A673 (cell line): ENCODE results near the gene IFNLR1. TPM values are rescaled to one million over a fixed set of nuclear protein-coding genes. Genes with fewer than 3 reads are reported as not detected.

ENCODE experiments used
- BruUV-seq: library from RNA; stranded (reverse); fragments of 400-500 nt; replicated peaks from 2 replicates; lab custom pipeline; 2021; lab: Mats Ljungman, UMichigan
- CTCF ChIA-PET: fragments of 300-600 bp; sonication (Branson Sonifier 250); formaldehyde crosslinking; loops from one replicate; lab custom pipeline; 2022; ENCODE audit warnings: antibody characterized with exemption; lab: Charles Lee
- POLR2A ChIA-PET: fragments of 300-600 bp; sonication (Branson Sonifier 250); formaldehyde crosslinking; loops from one replicate; lab custom pipeline; 2022; ENCODE audit warnings: antibody characterized with exemption; ENCODE audit not compliant: low non-redundant PET; lab: Charles Lee
- DNase-seq: peaks from one replicate; pipeline ENCODE4 v3.0.0-alpha.2; 2015; ENCODE audit warnings: low spot score
- H3K27ac ChIP-seq: fragments of 200-600 bp; sonication (generic); 2 replicates; pipeline ENCODE4 v1.5.1; 2016; ENCODE audit warnings: mixed run types, low read depth, mild to moderate bottlenecking, mixed read lengths, antibody characterized with exemption, low read length; ENCODE audit not compliant: poor library complexity, severe bottlenecking
- H3K27me3 ChIP-seq: fragments of 200-600 bp; sonication (generic); replicated peaks from 2 replicates; pipeline ENCODE4 v1.6.1; 2017; ENCODE audit warnings: mixed run types, low read depth, mild to moderate bottlenecking, mixed read lengths, antibody characterized with exemption, low read length; ENCODE audit not compliant: insufficient read depth, poor library complexity
- H3K36me3 ChIP-seq: fragments of 200-600 bp; sonication (generic); 2 replicates; pipeline ENCODE4 v1.6.1; 2016; ENCODE audit warnings: mixed run types, mild to moderate bottlenecking, mixed read lengths, antibody characterized with exemption, low read length; ENCODE audit not compliant: insufficient read depth, poor library complexity, severe bottlenecking
- H3K4me1 ChIP-seq: fragments of 200-600 bp; sonication (generic); 2 replicates; pipeline ENCODE4 v1.6.1; 2017; ENCODE audit warnings: mixed run types, mild to moderate bottlenecking, mixed read lengths, antibody characterized with exemption, low read length; ENCODE audit not compliant: insufficient read depth, poor library complexity, severe bottlenecking
- H3K4me3 ChIP-seq: fragments of 200-600 bp; sonication (generic); 2 replicates; pipeline ENCODE4 v1.5.1; 2016; ENCODE audit warnings: low read depth, mixed run types, mild to moderate bottlenecking, mixed read lengths, low read length; ENCODE audit not compliant: poor library complexity, severe bottlenecking
- H3K9me3 ChIP-seq: fragments of 200-600 bp; sonication (generic); 2 replicates; pipeline ENCODE4 v1.6.1; 2016; ENCODE audit warnings: mixed run types, low read depth, mild to moderate bottlenecking, mixed read lengths, antibody characterized with exemption, low read length; ENCODE audit not compliant: poor library complexity, severe bottlenecking
- CTCF ChIP-seq: fragments of 300-800, 200-600 bp; sonication (generic); conservative IDR thresholded peaks from 2 replicates; pipeline ENCODE4 v1.5.1; 2017; ENCODE audit warnings: low read depth, mild to moderate bottlenecking, antibody characterized with exemption, low read length, moderate library complexity, mixed read lengths
- EZH2 ChIP-seq: fragments of 200-600 bp; sonication (generic); IDR thresholded peaks from 2 replicates; pipeline ENCODE4 v1.6.1; 2017; ENCODE audit warnings: borderline replicate concordance, low read depth, mild to moderate bottlenecking, mixed read lengths, antibody characterized with exemption, low read length; ENCODE audit not compliant: poor library complexity, severe bottlenecking
- intact Hi-C: fragments of 100-400 bp; cut with micrococcal nuclease; formaldehyde crosslinking; loops from one replicate; pipeline ENCODE4 v1.10.0; 2022; ENCODE audit not compliant: unreplicated experiment
- total RNA-seq: library from RNA; stranded (reverse); gene quantifications from 2 replicates; pipeline ENCODE4 v1.2.3, GENCODE V29; 2021

IFNLR1 gene
- total RNA-seq, 1 experiment from 2014 or later: 2.0 TPM

- no peak overlapping the region for H3K27ac ChIP-seq
- no peaks in the 10 kb centered on the region for H3K27me3 ChIP-seq
- H3K36me3 ChIP-seq: no peaks in the 10 kb centered on the region
- intact Hi-C loops: no loop called here
- ChIA-PET CTCF (no interaction called here), POLR2A (no interaction called here)
- no peak for DNase-seq
- H3K9me3 ChIP-seq: no peaks in the 10 kb centered on the region
- no peak overlapping the region for H3K4me3 ChIP-seq
- no peak for TF ChIP-seq CTCF
- TF ChIP-seq EZH2: no peak
- no peaks in the 10 kb centered on the region for H3K4me1 ChIP-seq
- no TSS peak for BruUV-seq
These were observed 5.0 kb downstream of the IFNLR1 start for GRCh38 chr1:24182061-24182460.

- CTCF ChIA-PET: no interaction called here
- TF ChIP-seq CTCF (no peak), EZH2 (no peak)
- POLR2A ChIA-PET: no interaction called here
- no TSS peak for BruUV-seq
- H3K27ac ChIP-seq: no peak overlapping the region
- no peaks in the 10 kb centered on the region for H3K4me1 ChIP-seq
- DNase-seq: no peak
- no peak overlapping the region for H3K4me3 ChIP-seq
- H3K9me3 ChIP-seq: no peaks in the 10 kb centered on the region
- H3K36me3 ChIP-seq: no peaks in the 10 kb centered on the region
- no peaks in the 10 kb centered on the region for H3K27me3 ChIP-seq
- intact Hi-C loops: no loop called here
These were observed 5.5 kb downstream of the IFNLR1 start for GRCh38 chr1:24181619-24182018.

- Histone ChIP-seq H3K4me3 (no peak overlapping the region), H3K27me3 (no peaks in the 10 kb centered on the region), H3K4me1 (no peaks in the 10 kb centered on the region), H3K27ac (no peak overlapping the region), H3K9me3 (no peaks in the 10 kb centered on the region), H3K36me3 (no peaks in the 10 kb centered on the region)
- POLR2A ChIA-PET: no interaction called here
- BruUV-seq: no TSS peak
- intact Hi-C loops: no loop called here
- CTCF ChIA-PET: no interaction called here
- no peak for DNase-seq
- TF ChIP-seq EZH2 (no peak), CTCF (no peak)
These were observed 6.4 kb downstream of the IFNLR1 start for GRCh38 chr1:24180676-24181075.
